ENCODE data around the gene NLRP6. TPM values are rescaled to one million over a fixed set of nuclear protein-coding genes. Genes with fewer than 3 reads are reported as not detected.

NLRP6 gene
- total and polyA plus RNA-seq, 2 of the 4 experiments (the other 2 are of a cell fraction), result not detected

- Histone ChIP-seq H2AFZ (replicated peaks; ENCODE audit: low read length, poor library complexity) (peak within 1 kb of the TSS; percentile 98), H3K79me1 (ENCODE audit: low read depth in 1 of 2, low read length in 2 of 2) (peaks cover 9 to 49% of the 10 kb centered on the region in 2 experiments; a peak in 3 of 4 replicates), H3K23ac (ENCODE audit: low read depth, low read length) (peak within 1 kb of the TSS; percentile 98), H2BK5ac (ENCODE audit: low read depth, low read length, poor library complexity, severe bottlenecking) (peak within 1 kb of the TSS; percentile 84), H3K9me3 (ENCODE audit: control insufficient read depth, insufficient read depth, low read length) (no peaks in the 10 kb centered on the region), H2BK20ac (ENCODE audit: low read depth, low read length) (no peak within 1 kb of the TSS), H2AK9ac (replicated peaks; ENCODE audit: low read depth, low read length, poor library complexity) (peak within 1 kb of the TSS; percentile 98), H4K8ac (ENCODE audit: low read depth in 2 of 2, low read length in 2 of 2) (peak within 1 kb of the TSS; percentile 83 to 92), H3K56ac (ENCODE audit: extremely low read depth, insufficient read depth, low read length) (peak within 1 kb of the TSS; percentile 86), H4K5ac (ENCODE audit: low read depth, low read length) (peak within 1 kb of the TSS; percentile 72), H3K4me3 (ENCODE audit: insufficient read depth, low read depth, low read length) (peak within 1 kb of the TSS; percentile 88), H3K4ac (ENCODE audit: low read depth, low read length) (peak within 1 kb of the TSS; percentile 88), H4K91ac (ENCODE audit: insufficient read depth, low read depth, low read length) (peak within 1 kb of the TSS; percentile 68), H3K36me3 (ENCODE audit: control insufficient read depth, insufficient read depth, low read length) (0 out of 2 replicates have a peak, but pooled peaks cover 2% of the 10 kb centered on the region), H3K9me1 (ENCODE audit: insufficient read depth, low read length) (no peaks in the 10 kb centered on the region), H3K4me1 (ENCODE audit: control insufficient read depth, insufficient read depth, low read length) (peaks cover 2% of the 10 kb centered on the region), H3K9ac (ENCODE audit: low read depth, low read length) (peak within 1 kb of the TSS; percentile 87), H2BK120ac (ENCODE audit: low read depth, low read length) (peak within 1 kb of the TSS; percentile 49; the same call in 1 of the 2 replicates), H3K27ac (ENCODE audit: insufficient read depth, low read length) (peak within 1 kb of the TSS; percentile 85), H2BK15ac (ENCODE audit: low read depth, low read length) (0 out of 3 replicates have a peak within 1 kb of the TSS, but pooled peaks have one; percentile 30), H3K14ac (replicated peaks; ENCODE audit: low read depth, low read length) (peak within 1 kb of the TSS; percentile 99), H3K18ac (ENCODE audit: low read depth, low read length) (peak within 1 kb of the TSS; percentile 54), H4K20me1 (ENCODE audit: insufficient read depth, low read length) (peaks cover 4% of the 10 kb centered on the region), H2AK5ac (ENCODE audit: low read depth, low read length) (peak within 1 kb of the TSS; percentile 84), H3K27me3 (ENCODE audit: control insufficient read depth, insufficient read depth, low read length) (no peaks in the 10 kb centered on the region), H3K4me2 (ENCODE audit: low read depth, low read length) (peak within 1 kb of the TSS; percentile 98)
- intact Hi-C loops (cut with micrococcal nuclease) (no loop called here), dilution Hi-C loops (cut with HindIII; ENCODE audit: low sequenced_read_pairs, unreplicated experiment) (no loop called here), in situ Hi-C loops (cut with MboI; ENCODE audit: low sequenced_read_pairs) (no loop called here)
- POLR2A ChIA-PET (ENCODE audit: unreplicated experiment), result interaction anchor here (0.7 kb wide), 1 partner anchor 115 kb away, joined by 4 read pairs; no protein-coding TSS in a partner anchor
- DNase-seq, result peak; percentile 65
- CTCF ChIA-PET, result interaction anchor here (0.5 kb wide), 1 partner anchor 10 kb away, joined by 4 read pairs; no protein-coding TSS in a partner anchor
- WGBS, 2 experiments (ENCODE audit: extremely low coverage in 2 of 2, insufficient read length in 1 of 2), result 0% methylated on average over 12 of the region's 70 CpGs; no CpG with 5 or more reads in 1 of the 2 experiments
- BruUV-seq (replicated peaks), result no TSS peak
- TF ChIP-seq FOS (IDR thresholded peaks at IDR 0.05; ENCODE audit: low read depth, low read length) (no peak), BHLHE40 (IDR thresholded peaks at IDR 0.05; ENCODE audit: low read depth, low read length) (0 out of 2 replicates have a peak, but pooled peaks have one; percentile 25), MAZ (IDR thresholded peaks at IDR 0.05; ENCODE audit: borderline replicate concordance, low read depth, low read length) (peak; percentile 53; the same call in 1 of the 2 replicates), CHD1 (IDR thresholded peaks at IDR 0.05; ENCODE audit: low read depth, low read length) (no peak), NFE2L2 (IDR thresholded peaks at IDR 0.05; ENCODE audit: low read depth, low read length) (no peak), MAFK (IDR thresholded peaks at IDR 0.05; ENCODE audit: low read depth, low read length) (no peak), RAD21 (IDR thresholded peaks at IDR 0.05; ENCODE audit: low read length) (no peak; the same call in 1 of the 2 replicates), USF2 (IDR thresholded peaks at IDR 0.05; ENCODE audit: low read depth, low read length) (no peak), SMC3 (IDR thresholded peaks at IDR 0.05; ENCODE audit: low read depth, low read length) (no peak; the same call in 1 of the 2 replicates), POLR2A (IDR thresholded peaks at IDR 0.05; ENCODE audit: low read depth, low read length) (peak; percentile 70), CEBPB (IDR thresholded peaks at IDR 0.05; ENCODE audit: low read depth, low read length) (no peak), CTCF (conservative IDR thresholded peaks at IDR 0.05; ENCODE audit: low read depth, low read length) (0 out of 2 replicates have a peak, but pooled peaks have one; percentile 1)
- ATAC-seq (ENCODE audit: low read depth), result peak; percentile 83
Measured at GRCh38 chr11:235997-236773, 42.0 kb upstream of the NLRP6 start, which contains the start of gene SIRT3. SIRT3 (minus strand) TSS chr11:236342; CDS start chr11:236328, 14 bp downstream.
